ENCODE measurements around the gene MPHOSPH6.
A peak's percentile ranks its signal among the peaks of the same experiment; 100 is the strongest.
"Not testable (repeated sequence)": the region's sequence is repeated elsewhere in the genome, so short reads cannot be mapped to it uniquely, and the experiment has no call there.

Gene MPHOSPH6, protein sequence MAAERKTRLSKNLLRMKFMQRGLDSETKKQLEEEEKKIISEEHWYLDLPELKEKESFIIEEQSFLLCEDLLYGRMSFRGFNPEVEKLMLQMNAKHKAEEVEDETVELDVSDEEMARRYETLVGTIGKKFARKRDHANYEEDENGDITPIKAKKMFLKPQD

DNA sequence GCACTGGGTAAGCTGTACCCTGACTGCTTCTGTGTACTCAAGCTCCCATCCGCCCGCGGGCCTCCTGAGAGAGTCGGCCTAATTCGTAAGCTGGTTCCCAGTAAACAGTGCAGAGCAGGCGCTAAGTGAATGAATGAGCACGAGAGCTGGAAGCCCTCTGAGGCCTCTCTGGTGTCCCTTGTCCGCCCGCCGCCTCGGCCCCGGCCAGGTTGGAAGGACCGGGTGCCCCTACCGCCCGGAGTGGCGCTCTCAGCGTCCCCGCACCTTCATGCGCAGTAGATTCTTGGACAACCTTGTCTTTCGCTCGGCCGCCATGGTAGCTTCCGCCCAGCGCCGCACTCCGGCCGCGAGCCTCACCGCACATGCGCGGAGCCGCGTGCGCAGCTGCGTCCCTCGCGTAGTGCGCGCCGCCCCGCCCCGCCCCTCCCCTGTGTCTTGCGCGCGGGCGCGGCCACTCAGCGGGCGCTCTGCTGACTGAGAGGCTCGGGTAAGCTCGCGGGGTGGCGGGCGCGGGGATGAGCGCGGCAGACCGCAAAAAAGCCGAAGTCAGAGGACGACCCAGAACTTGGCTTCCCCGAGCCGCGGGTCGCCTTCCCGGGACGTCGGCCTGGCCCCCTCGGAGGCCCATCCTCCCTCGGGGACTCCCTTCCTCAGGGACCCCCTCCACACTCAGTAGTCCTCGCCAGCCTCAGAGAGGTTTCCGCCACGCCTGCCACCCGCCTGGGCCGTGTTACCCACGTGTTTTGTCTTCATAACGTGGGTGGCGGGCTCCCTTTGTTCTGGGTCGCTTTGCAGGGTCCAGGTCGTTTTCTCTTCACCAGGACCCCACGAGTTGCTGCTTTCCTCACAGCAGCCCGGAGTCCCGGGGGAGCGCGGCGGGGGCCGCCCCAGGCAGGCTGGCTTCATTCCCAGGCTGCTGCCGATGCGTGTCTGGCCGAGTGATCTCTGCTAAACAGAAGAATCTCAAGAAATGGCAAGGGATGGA is at the start of gene MPHOSPH6:
Gene MPHOSPH6, minus strand, starts transcription at position 364 of the 985 bp plus-strand sequence. Its CDS starts 49 bp downstream, at position 315.
- DNase-seq (ENCODE audit: low spot score) = peak; percentile 84

DNA sequence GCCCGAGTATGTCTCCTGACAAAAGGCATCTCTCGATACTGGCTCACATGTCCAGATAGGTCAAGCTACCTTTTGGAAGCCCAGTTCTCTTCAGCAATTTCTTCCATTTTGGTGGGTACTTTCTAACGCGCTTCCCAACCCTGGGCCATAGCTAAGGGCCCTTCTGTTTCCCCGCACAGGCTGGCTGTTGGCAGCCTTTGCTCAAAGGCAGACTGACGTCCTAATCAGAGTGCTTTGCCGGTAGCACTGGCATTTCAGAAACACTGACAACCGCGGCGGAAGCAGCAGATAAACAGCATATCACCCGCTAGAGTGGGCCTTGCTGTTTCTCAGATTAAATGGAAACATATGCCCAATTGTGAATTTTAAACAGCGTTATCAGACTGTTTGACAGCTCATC is 49.3 kb upstream of the MPHOSPH6 start:
- no peak for DNase-seq (ENCODE audit: low spot score)

DNA sequence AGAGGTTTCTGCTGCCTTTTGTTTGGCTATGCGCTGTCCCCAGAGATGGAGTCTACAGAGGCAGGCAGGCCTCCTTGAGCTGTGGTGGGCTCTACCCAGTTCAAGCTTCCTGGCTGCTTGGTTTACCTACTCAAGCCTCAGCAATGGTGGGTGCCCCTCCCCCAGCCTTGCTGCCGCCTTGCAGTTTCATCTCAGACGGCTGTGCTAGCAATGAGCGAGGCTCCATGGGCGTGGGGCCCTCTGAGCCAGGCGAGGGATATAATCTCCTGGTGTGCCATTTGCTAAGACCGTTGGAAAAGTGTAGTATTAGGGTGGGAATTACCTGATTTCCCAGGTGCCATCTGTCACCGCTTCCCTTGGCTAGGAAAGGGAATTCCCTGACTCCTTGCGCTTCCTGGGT is 39.3 kb upstream of the MPHOSPH6 start:
- not testable (repeated sequence) for DNase-seq (ENCODE audit: low spot score)

DNA sequence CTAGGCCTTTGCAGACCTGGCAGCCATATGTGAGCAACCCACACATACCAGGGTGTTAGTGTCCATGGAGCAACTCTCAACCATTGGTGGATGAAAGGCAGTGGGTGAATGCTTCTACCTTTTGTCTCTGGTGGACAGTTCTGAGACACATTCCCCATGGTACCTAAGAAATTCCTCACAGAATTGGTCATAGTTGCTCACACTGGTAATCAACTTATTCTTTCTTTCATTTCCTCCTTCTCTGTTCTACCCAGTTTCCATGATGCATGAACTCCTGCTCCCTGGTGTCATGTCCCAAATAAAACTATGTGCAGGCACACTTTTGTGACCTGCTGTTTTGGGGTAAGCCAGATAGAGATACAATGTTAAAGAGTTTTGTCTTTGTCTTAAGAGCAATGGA is 33.2 kb upstream of the MPHOSPH6 start:
- DNase-seq (ENCODE audit: low spot score) = no peak

DNA sequence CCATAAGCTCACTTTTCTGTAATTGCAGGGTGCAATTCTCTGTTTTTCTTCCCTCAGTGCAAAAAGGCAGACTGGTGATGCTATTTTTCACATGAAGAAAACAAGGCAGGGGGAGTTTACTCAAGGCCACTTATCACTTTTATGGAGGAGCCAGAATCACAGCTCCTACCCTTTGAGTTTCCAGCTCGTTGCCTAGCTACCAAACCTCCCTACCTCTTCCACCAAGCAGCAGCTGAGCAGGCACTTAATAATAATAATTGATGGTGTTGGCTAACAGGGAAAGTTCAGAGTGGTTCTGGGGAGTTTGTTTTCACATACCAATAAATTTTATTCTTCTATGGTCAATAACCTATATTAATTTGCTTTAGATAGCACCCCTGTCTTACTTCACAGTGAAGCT is 31.9 kb upstream of the MPHOSPH6 start:
- DNase-seq (ENCODE audit: low spot score) = no peak

DNA sequence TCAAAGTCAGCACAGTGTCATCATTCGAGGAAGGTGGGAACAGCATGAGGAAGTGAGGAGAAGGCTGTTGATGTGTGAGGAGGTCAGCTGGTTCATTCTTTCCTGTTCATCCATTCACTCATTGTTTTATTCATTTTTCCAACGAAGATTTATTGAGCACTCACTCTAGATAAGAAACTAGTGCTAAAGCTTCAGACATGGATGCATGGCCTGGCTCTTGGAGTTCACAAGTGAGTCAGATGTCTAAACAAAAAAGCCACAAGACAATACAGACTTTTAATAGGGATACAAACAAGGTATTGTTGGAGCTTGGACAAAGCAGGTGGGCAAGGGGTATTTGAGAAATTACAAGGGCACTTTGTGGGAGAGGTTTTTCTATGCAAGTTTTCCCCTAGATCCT is 31.3 kb upstream of the MPHOSPH6 start:
- DNase-seq (ENCODE audit: low spot score) = no peak

DNA sequence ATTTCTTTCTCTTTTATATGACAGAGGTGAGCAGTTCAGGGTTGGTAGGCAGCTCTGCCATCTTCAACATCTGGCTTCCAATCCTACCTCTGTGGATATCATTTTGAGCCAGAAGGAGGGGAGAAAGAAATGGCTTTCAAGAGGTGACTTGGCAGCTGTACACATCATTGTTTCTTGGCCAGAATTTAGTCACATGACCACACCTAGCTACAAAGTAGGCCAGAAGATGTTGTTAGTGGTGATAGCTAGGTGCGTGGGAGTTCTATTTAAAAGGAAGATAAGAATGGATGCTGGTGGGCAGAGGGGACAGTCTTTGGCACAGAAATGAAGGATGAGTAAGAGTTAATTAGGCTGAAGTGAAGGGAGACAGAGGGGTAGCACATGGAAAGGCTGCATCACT is 29.2 kb upstream of the MPHOSPH6 start:
- no peak for DNase-seq (ENCODE audit: low spot score)

DNA sequence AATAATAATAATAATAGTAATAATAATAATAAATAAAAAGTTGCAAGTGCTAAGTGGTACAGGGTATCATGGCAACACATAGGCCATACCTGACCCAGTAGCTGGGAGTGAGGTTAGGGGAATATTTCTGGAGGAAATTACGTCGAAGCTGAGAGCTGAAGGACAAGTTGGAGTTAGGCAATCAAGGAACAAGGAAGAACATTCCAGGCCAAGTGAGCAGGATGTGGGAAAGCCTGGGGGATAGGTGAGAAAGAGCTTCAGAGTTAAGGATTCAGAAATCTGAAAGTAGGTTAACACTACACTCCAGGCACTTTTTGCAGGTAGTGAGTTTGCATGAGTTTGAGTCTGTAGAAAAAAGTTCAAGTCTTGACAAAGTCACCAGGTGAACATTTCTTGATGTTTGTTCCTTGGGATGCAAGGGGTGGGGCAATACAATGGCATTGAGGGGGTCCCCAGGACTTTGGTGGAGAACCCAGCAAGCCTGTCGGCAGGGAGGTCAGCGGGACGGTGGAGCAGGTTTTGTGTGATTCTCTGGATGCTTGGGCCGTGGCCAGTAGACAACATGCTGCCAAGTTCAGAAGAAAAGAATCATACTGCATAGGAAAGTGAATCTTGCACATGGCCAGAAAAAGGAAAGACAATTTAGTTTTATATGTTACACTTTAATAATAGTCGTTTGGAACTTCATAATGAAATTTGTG is 27.7 kb upstream of the MPHOSPH6 start:
- no peak for DNase-seq (ENCODE audit: low spot score)

DNA sequence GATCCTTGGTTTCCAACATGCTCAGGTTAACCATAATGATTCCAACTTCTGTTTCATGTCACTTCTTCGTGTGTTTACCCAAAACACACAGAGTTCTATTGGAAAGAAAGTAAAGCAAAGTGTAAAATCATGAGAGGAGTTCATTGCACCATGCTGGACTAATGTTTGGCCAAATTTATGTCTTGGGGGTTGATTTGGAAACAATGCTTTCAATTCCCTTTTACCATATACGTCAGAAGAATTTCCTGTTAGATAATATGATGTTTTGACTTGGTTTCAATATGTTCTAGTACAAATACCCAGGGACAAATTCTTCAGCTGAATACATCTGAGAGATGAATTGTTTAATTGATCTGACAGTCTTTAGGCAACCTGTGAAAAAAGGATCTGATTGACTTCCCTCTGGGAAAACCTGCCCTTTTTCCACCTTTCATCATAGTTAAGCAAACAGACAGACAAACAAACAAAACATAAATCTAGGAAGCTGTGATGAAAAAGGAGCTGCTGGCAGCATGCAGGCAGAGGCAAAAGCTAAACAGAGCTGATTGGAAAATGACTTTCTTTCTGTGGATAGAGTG is 26.0 kb upstream of the MPHOSPH6 start:
- DNase-seq (ENCODE audit: low spot score) = no peak

DNA sequence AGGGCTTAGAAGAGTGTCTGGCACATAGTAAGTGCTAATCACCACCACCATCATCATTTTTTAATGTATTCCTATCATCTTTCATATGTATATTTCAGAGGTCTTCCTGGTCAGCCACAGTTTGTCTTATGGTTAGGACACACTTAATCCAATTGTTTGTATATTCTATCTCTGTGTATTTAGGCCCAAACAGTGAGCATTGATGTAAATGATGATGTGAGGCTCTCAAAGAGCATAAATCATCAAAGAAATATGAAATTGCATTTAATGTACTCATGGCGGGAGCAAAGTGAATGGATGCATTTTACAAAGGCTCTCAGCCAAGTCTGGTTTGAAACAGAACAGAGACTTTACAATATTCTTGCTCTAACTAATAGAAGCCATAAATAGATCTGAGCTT is 24.1 kb upstream of the MPHOSPH6 start:
- DNase-seq (ENCODE audit: low spot score) = no peak

DNA sequence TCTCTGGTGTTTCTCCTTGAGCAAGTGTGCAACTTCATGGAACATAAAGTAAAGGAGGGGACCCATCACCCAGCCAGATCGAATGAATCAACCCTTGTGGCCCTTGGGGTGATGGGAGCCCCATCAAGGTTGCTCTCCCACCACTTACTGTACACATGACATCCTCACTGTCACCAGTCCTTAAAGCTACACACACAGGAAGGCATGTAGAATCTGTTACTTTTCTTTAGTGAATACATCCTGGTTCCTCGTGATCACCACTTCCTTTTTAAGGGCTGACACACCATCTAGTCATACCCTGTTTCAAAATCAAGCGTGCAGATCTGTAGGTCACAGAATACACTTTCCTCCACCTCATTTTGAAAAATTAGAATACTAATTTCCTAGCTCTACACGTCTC is 22.6 kb upstream of the MPHOSPH6 start:
- DNase-seq (ENCODE audit: low spot score) = peak; percentile 12

DNA sequence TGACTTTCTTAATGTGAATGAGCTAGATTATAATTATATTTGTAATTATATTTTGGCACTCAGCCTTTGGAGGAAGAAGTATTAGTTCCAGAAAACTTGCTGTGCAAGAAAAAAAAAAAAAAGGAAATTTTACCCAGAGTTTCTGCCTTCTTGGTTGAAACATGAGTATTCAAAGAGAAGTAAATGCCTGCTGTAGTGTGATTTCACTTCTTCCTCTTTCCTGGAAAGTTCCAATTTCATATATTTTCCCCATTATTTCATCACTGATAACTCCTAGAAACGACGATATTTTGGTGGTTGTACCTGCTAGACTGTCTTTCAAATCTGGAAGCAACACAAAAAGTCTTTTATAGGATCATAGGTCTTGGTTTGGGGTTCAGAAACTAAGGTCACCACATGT is 20.4 kb upstream of the MPHOSPH6 start:
- DNase-seq (ENCODE audit: low spot score) = no peak

DNA sequence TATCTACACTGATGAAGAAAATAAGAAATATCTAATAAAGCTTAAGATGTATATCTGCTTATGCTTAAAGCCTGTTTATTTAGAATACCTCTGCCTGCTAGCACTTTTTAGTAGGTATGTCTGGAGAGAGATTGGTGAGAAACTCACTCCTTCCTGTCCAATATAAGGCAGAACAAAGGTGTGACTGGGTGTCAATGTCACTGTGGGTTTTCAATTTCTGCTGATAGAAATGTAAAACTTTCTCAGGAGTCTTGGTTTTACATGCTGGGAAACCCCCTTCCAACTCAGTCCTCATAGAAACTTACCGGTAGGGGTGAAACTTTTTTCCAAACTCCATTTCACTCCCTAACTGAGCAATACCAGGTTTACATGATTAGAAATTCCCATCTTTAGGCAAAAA is 17.8 kb upstream of the MPHOSPH6 start:
- DNase-seq (ENCODE audit: low spot score) = no peak

DNA sequence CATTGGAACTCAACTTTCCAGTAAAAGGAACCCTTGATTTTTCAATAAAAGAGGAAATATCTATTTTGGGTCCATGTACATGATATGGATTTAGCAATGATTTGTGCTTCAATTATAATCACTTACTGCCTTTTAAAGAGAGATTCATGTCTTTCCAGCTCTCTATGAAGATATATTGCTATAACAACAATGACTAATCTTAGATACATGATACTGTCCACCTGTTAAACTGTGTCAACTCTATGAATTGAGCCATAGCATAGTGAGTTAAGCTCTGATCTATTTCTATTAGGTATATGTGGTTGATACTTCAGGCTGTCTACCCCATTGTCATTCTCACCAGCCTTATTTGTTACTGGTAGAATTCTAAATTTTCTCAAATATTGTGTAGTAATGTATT is 15.0 kb upstream of the MPHOSPH6 start:
- DNase-seq (ENCODE audit: low spot score) = no peak

DNA sequence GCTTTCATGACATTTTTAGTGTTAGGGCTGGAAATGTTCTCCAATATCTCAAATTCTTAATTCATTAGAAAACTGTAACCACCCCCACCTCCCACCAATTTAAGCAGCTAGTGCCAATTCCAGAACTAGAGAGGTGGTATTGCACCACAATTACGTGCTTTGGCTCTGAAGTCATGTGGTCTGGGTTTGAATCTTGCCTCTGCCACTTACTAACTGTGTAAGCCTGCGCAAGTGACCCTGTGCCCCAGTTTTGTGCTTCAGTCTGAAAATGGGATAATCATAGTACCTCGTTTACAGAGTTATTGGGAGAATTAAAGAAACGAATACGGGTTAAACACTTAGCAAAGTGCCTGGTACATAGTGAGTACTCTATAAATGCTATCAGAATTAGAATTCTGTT is 14.2 kb upstream of the MPHOSPH6 start:
- no peak for DNase-seq (ENCODE audit: low spot score)

DNA sequence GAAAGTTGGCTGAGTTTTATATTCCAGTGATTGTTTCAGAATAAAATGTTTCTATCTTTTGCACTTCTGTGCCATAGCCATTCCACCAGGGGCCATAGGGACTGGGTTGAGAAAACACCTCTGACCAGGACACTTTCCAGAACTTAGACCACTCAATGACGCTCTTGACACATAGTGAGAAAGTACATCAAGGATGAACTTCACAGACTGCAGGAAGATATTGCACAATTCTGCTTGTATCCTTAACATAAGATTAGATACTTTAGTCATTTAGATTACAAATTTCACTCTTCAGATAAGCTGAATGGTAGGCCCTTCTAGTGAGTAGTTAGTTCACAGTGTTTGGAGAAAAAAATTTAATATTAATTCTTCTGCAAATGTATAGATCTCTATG is 13.0 kb upstream of the MPHOSPH6 start:
- DNase-seq (ENCODE audit: low spot score) = no peak

DNA sequence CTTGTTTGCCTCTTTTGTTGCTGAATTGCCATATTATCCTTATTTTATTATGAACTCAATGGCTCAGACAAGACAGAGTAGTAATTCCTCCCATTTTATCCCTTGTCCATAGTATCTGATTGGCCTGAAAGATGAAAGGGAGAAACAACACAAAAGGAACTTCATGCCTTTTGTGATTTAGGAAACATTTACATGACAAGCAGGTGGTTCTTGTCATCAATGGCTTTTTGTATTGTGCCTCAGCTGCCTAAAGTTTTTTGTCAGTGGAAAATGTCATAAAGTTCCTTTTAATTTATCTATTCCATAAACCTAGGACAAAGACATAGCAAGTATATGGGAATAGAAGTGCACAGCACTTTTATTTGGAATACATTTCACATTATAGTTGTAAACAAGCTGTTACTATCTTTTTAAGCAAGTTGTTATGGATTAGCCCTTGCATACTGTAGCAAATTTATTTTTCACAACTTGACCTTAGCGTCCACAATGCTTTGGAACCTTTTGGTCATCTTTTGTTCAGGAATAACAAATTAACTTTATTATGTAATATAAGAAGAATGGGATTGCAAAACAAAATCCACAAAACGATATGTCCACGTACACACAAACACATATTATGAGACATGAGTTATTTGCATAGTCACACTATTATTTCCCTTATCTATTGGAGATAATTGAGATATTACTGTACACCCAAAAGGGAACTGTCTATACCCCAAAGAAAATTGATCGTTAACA is 12.4 kb upstream of the MPHOSPH6 start:
- DNase-seq (ENCODE audit: low spot score) = no peak

DNA sequence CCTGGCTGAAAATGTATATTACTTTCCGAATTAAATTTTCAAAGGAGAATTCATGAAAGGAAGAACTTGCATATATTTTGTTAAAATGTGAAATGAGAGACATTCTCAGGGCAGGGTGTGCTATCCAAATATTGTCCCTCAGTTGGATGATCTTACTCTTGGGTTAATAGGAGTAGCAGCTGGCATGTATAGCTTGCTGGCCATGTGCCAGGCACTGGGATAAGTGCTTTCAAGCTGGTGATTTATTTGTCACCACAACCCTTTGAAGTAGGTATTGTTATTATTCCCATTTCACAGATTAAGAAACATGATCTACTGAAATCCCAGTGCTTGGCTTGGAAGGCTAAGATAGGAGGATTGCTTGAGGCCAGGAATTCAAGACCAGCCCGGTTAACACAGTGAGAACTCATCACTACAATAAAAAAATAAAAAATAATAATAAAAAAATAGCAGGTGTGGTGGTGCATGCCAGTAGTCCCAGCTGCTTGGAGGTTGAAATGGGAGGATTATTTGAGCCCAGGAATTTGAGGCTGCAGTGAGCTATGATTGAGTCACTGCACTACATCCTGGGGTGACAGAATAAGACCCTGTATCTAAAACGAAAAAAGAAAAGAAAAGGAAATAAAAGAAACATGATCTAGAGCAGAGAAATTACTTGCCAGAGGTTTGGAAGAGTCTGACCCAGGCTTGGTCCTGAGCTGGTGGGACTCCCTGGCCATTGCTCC is 11.6 kb upstream of the MPHOSPH6 start:
- no peak for DNase-seq (ENCODE audit: low spot score)

DNA sequence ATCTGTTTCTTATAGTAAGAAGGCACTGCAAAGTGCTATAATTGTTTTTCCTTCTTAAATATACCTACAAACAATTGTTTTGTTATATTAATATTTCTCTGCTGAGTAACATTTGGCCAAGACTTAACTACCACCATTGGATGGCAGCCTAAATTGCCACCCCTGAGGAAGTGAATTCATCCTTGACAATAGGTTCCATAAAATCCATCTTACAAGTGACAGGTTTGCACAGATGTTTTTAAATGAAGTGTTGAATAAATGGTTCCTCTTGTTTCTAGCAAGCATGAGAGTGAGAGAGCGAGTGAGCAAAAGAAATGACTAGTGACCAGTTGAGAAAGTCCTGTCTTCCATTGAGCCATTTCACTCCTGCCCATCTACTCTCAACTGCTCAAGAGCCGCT is 8.3 kb upstream of the MPHOSPH6 start:
- DNase-seq (ENCODE audit: low spot score) = no peak

DNA sequence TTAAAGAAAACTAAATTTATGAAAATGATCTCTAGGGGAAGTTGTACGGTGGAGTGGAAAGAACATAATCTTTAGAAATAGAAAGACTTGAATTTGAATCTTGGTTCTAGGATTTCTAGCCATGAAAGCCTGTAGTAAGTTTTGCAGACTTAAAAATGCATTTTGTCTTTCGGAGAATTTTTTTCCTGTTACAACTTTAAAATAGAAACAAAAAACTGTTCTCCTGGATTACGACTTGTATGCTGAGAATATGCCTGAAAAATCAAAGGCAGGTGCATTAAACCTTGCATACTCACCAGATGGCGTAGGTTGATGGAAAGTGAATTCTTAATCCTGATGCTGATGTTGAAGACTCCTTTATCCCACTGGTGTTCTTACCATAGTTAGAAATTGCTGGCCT is 7.5 kb upstream of the MPHOSPH6 start:
- DNase-seq (ENCODE audit: low spot score) = no peak

DNA sequence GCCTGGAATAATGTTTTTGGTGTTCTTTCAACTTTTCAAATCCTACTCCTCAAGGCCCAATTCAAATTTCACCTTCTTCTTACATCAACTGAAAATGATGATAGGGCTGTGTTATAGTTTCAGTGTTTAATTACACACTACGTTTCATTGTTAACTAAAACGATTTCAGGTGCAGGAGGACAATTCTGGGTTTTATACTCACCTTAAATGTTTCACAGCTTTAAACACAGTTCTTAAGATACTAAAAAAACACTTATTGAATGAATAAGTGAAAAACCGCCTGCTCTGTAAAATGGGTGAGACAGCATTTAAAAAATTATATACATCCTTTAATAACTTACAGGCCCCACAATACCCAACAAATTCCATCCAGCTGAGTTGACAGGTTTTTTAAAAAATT is 6.2 kb upstream of the MPHOSPH6 start:
- no peak for DNase-seq (ENCODE audit: low spot score)

All from globus pallidus (tissue), 1 donor.